Thymus (tissue), 11 donors: ENCODE measurements around the gene ANKRD44. TPM values are rescaled to one million over a fixed set of nuclear protein-coding genes. Genes with fewer than 3 reads are reported as not detected.
"Not testable (repeated sequence)": the region's sequence is repeated elsewhere in the genome, so short reads cannot be mapped to it uniquely, and the experiment has no call there.

Experiments
- DNase-seq, 9 donors: peaks; one replicate each; pipeline ENCODE4 v3.0.0-alpha.2; 2013; ENCODE audit warnings: low spot score in 9 of 9, low read depth in 6 of 9, missing footprints in 1 of 9
- H3K27ac ChIP-seq, 2 donors: one replicate each; pipeline ENCODE4 v1.5.1; 2013; ENCODE audit warnings: control low read depth in 1 of 2, low read depth in 1 of 2, low read length in 1 of 2, mild to moderate bottlenecking in 1 of 2, moderate library complexity in 1 of 2
- H3K27me3 ChIP-seq, 2 donors: one replicate each; pipeline ENCODE4 v1.5.1; 2013; ENCODE audit warnings: low read length in 1 of 2; ENCODE audit not compliant: control insufficient read depth in 2 of 2, insufficient read depth in 1 of 2
- H3K36me3 ChIP-seq, 2 donors: one replicate each; pipeline ENCODE4 v1.5.1; 2013; ENCODE audit warnings: low read length in 1 of 2, mild to moderate bottlenecking in 1 of 2, moderate library complexity in 1 of 2; ENCODE audit not compliant: control insufficient read depth in 2 of 2, insufficient read depth in 2 of 2
- H3K4me1 ChIP-seq, 2 donors: one replicate each; pipeline ENCODE4 v1.5.1; 2013; ENCODE audit warnings: low read length in 2 of 2; ENCODE audit not compliant: control insufficient read depth in 2 of 2, insufficient read depth in 2 of 2
- H3K4me3 ChIP-seq, 2 donors: one replicate each; pipeline ENCODE4 v1.5.1; 2013; ENCODE audit warnings: low read length in 2 of 2, control low read depth in 1 of 2, mild to moderate bottlenecking in 1 of 2
- H3K9me3 ChIP-seq, 2 donors: one replicate each; pipeline ENCODE4 v1.5.1; 2013; ENCODE audit warnings: low read length in 1 of 2, mild to moderate bottlenecking in 1 of 2; ENCODE audit not compliant: control insufficient read depth in 2 of 2, insufficient read depth in 1 of 2
- WGBS: extraction: QIAGEN DNeasy Blood & Tissue Kit; methylation state at CpG from one replicate; pipeline ENCODE4 v1.1.7; 2013; 5-methylcytosine and 5-hydroxymethylcytosine counted together
- polyA plus RNA-seq: library from polyadenylated mRNA; stranded (reverse); fragments of 200-250 nt; gene quantifications from one replicate; pipeline ENCODE4 v1.2.3, GENCODE V29; 2013
- total RNA-seq: library from RNA; stranded (reverse); fragments of 120-200 nt; gene quantifications from one replicate; pipeline ENCODE4 v1.2.4, GENCODE V29; 2013
- donor health status: healthy.

The ANKRD44 gene
- total and polyA plus RNA-seq, 2 donors: 25.2 to 72.9 TPM

DNA sequence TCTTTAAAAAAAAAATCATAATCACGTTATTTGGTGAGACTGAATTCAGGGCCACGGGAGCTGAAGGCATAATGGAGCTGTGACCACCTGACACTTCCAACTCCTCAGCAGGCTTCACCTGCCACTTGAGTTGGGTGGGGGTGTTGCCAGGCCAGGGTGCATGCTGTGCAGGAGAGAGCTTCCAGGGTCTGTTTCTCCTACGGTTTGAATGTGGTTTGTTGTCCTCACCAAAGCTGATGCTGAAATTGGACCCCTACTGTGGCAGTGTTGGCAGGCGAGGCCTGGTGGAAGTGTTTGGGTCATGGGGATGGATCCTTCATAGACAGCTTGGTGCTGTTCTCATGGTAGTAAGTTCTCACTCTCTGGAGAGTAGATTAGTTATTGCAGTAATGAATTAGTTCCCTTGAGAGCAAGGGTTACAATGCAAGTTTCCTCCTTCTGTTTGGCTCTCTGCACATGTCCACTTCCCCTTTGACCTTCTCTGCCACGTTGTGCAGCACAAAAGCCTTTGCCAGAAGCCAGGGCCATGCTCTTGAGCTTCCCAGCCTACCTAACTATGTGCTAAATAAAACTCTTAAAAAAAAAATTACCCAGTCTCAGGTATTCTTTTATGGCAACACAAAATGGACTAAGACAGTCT lies 38.3 kb upstream of the ANKRD44 start:
- Histone ChIP-seq H3K9me3 (no peaks in the 10 kb centered on the region), H3K4me3 (no peak overlapping the region), H3K4me1 (no peaks in the 10 kb centered on the region), H3K27ac (no peak overlapping the region), H3K27me3 (no peaks in the 10 kb centered on the region), H3K36me3 (no peaks in the 10 kb centered on the region)
- WGBS: 81% methylated on average over 5 of the region's 5 CpGs
- no peak for DNase-seq

DNA sequence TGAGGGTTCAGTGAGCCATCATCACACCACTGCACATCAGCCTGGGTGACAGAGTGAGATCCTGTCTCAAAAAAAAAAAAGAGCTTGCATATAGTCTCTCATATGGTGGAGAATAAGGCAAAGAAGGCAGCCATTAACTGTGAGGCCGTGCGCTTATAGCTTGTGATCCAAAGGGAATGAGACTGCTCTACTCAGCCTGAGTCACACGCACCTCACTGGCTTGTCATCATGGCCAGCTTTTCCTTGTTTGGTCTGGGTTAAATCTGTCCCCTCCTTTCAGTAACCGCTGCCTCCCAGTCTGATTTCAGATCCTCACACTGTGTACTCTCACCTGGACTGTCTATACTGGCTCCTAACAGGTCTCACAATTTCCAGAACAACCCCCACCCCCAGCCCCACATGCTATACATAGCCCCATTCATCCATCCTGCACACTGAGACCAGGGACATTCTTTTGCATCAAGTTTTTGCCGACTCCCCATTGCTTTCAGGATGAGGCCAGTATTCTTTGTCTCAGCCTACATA lies 35.3 kb upstream of the ANKRD44 start:
- Histone ChIP-seq H3K4me1 (no peaks in the 10 kb centered on the region), H3K9me3 (no peaks in the 10 kb centered on the region), H3K27me3 (no peaks in the 10 kb centered on the region), H3K36me3 (no peaks in the 10 kb centered on the region), H3K27ac (no peak overlapping the region), H3K4me3 (no peak overlapping the region)
- WGBS: 96% methylated on average over 5 of the region's 5 CpGs
- no peak for DNase-seq

DNA sequence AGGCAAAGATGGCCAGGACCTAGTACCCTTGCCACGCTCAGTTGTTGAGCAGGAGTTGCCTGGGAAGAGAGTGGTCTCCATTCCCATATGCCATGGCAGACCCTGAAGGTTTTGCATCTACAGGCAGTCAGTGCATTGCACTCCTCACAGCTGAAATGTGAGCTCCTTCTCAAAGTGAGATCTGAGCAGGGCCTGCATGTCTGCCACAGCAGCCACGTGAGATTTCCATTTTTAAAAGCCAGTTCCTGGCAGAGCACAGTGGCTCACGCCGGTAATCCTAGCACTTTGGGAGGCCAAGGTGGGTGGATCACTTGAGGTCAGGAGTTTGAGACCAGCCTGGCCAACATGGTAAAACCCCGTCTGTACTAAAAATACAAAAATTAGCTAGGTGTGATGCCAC lies 33.4 kb upstream of the ANKRD44 start:
- not testable (repeated sequence) for H3K27me3 ChIP-seq, H3K27ac ChIP-seq, H3K9me3 ChIP-seq, H3K4me3 ChIP-seq, H3K36me3 ChIP-seq, H3K4me1 ChIP-seq, DNase-seq
- 96% methylated on average over 5 of the region's 5 CpGs for WGBS

DNA sequence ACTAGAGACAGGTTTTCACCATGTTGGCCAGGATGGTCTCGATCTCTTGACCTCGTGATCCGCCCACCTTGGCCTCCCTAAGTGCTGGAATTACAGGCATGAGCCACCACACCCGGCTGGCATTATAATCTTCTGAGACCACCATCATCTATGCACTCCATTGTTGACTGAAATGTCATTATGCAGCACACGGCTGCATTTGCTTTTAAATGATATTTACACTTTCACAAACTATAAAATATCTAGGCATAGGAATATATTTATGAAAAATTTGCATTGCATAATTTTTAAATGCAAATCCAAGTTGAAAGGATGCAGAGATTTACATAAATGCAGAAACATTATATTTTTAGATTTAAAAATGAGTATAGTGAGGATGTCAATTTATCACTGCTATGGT lies 30.0 kb upstream of the ANKRD44 start:
- peaks cover 0 to 8% of the 10 kb centered on the region in 2 donors for H3K4me1 ChIP-seq
- H3K36me3 ChIP-seq: no peaks in the 10 kb centered on the region
- no peaks in the 10 kb centered on the region for H3K9me3 ChIP-seq
- no peak for DNase-seq
- H3K27ac ChIP-seq: no peak overlapping the region
- whole genome bisulfite sequencing: 98% methylated on average over 5 of the region's 5 CpGs
- H3K27me3 ChIP-seq: no peaks in the 10 kb centered on the region
- no peak overlapping the region for H3K4me3 ChIP-seq

DNA sequence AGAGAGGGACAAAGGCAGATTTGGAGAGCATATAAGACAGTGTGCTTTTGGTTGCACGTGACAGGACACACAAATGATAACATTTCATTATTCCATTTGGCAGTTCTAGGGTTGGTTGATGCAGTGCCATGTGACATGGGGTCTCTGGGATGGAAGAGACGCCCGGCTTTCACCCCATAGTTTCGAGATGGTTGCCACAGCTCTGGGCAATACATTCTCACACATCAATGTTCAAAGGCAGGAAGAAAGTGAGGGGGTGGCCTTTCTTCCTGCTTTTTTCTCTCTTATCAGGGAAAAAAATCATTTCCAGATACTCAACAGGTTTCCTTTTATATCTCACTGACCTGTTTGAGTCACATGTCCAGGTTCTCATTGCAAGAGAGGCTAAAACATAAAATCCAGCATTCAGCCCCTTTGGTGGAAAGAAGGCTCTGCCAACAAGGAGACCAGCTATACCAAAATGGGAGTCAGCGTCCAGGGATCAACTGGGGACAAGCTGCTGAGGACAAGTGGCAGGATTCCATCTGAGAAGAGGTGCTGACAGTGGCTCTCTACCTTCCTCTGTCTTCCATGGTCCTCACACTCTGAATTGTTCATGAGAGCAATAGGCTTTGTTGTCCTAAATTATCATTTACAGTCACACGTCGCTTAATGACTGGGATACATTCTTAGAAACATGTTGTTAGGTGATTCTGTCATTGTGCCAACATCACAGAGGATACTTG lies 29.1 kb upstream of the ANKRD44 start:
- WGBS: 76% methylated on average over 7 of the region's 7 CpGs
- DNase-seq: no peak

DNA sequence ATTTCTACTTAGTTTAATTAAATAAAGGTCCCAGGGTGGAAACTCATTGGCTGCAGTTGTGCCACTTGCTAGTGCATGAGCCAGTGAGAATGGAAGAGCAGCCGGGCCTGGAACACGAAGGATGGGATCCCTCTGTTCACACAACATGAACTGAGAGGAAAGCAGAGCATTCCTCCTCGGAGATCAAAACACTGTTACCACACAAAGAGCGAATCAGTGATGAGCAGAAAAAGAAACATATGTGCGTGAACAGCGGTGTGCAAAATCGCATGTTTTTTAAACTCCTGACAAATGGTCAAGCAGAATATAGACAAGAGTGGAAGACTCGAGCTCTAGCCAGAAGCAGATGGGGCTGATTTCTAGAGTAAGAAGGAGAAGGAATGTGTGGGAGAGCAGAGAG lies 28.4 kb upstream of the ANKRD44 start:
- Histone ChIP-seq H3K27me3 (no peaks in the 10 kb centered on the region), H3K36me3 (no peaks in the 10 kb centered on the region), H3K4me1 (peaks cover 0 to 8% of the 10 kb centered on the region in 2 donors), H3K9me3 (no peaks in the 10 kb centered on the region), H3K27ac (no peak overlapping the region), H3K4me3 (no peak overlapping the region)
- 96% methylated on average over 8 of the region's 8 CpGs for WGBS
- no peak for DNase-seq

More for the DNA sequence above, 29.1 kb upstream of the ANKRD44 start:
- no peak overlapping the region for H3K4me3 ChIP-seq
- H3K9me3 ChIP-seq: no peaks in the 10 kb centered on the region
- H3K36me3 ChIP-seq: no peaks in the 10 kb centered on the region
- no peak overlapping the region for H3K27ac ChIP-seq
- H3K27me3 ChIP-seq: no peaks in the 10 kb centered on the region
- peaks cover 0 to 8% of the 10 kb centered on the region in 2 donors for H3K4me1 ChIP-seq

DNA sequence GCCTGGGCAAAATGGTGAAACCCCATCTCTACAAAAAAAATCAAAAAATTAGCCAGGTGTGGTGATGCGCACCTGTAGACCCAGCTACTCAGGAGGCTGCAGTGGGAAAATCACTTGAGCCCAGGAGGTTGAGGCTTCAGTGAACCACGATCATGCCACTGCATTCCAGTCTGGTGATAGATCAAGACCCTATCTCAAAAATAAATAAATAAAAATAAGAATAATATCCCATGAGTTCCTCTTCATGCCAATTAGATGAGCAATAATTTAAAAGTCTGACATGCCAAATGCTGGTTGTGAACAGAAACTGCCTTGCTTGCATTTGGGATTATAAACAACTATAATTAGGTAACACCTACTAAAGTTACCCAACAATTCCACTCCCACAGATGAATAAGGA lies 22.1 kb upstream of the ANKRD44 start:
- Histone ChIP-seq H3K27ac (no peak overlapping the region), H3K9me3 (no peaks in the 10 kb centered on the region), H3K4me3 (no peak overlapping the region), H3K4me1 (peaks cover 0 to 8% of the 10 kb centered on the region in 2 donors), H3K36me3 (no peaks in the 10 kb centered on the region), H3K27me3 (no peaks in the 10 kb centered on the region)
- WGBS: 97% methylated on average over 2 of the region's 2 CpGs
- DNase-seq: no peak

DNA sequence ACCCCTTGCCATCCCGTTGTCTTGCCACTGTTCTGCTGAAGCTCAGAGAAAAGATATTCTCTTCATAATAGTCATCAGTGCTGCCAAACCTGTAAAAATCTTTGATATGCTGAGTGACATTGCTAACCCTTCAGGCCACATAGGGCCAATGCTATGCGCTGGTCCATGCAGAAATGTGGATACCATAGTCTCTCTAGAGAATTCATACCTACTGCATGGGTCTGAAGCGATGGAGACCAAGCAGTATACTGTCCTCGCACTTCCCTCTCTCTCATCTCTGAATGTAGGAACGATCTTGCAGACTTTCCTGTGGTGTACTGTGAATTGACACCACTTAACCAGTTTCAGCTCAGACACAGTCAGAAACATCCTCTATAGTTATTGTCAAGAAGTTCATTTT lies 17.9 kb upstream of the ANKRD44 start:
- Histone ChIP-seq H3K27me3 (no peaks in the 10 kb centered on the region), H3K4me3 (no peak overlapping the region), H3K9me3 (no peaks in the 10 kb centered on the region), H3K27ac (peak overlapping the region in 1 of 2 donors; percentile 32), H3K4me1 (peaks cover 0 to 11% of the 10 kb centered on the region in 2 donors), H3K36me3 (no peaks in the 10 kb centered on the region)
- peak in 1 of 9 donors; percentile 24 for DNase-seq
- whole genome bisulfite sequencing: 82% methylated on average over 5 of the region's 5 CpGs

DNA sequence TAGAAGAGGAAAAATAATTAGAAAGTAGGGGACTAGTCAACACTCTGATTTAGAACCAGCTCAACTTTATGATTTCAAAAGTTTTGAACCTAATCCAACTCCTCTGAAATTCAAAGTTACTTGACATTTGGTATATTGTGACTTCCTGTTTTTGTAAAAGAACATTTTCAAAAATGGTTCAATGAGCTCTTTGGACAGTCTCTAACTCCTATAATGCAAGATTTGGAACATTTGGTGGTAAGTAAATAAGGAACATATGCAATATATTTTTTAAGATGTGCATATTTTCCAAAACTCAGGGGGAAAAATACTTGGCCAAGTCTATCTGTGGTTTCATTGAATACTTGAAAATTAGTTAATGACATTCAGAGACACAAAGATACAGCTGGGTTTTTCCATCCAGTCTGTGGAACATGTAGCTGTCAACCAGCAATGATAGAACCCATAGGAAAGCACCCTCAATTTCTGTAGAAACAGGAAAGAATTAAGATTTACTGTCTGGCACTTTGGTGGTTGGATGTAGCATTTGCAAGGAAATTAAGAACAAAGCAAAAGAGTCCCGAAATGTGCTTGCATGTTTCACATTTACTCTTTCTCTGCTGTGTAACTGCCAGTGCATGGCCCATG lies 17.0 kb upstream of the ANKRD44 start:
- Histone ChIP-seq H3K4me3 (no peak overlapping the region), H3K36me3 (no peaks in the 10 kb centered on the region), H3K27me3 (no peaks in the 10 kb centered on the region), H3K27ac (peak overlapping the region; percentile 32 to 60), H3K9me3 (no peaks in the 10 kb centered on the region), H3K4me1 (peaks cover 8 to 20% of the 10 kb centered on the region in 2 donors)
- WGBS: 31% methylated on average over 1 of the region's 1 CpG
- peak in 1 of 9 donors; percentile 29 for DNase-seq
